Measurements from ENCODE around the gene EDC3. TPM values are rescaled to one million over a fixed set of nuclear protein-coding genes. Genes with fewer than 3 reads are reported as not detected.

Gene EDC3
- polyA plus RNA-seq, 2 of the 4 experiments (the other 2 are of a cell fraction) = 23.2 to 24.1 TPM

- TF ChIP-seq HMGXB4 (CRISPR knock-in tag; IDR thresholded peaks at IDR 0.05; ENCODE audit: borderline replicate concordance) (no peak), E2F6 (IDR thresholded peaks at IDR 0.05; ENCODE audit: borderline replicate concordance, low read depth) (no peak), ZNF302 (CRISPR knock-in tag; IDR thresholded peaks at IDR 0.05) (no peak), PBX3 (IDR thresholded peaks at IDR 0.05) (no peak), BHLHE40 (IDR thresholded peaks at IDR 0.05; ENCODE audit: low read depth, low read length) (no peak), NFE2L2 (conservative IDR thresholded peaks at IDR 0.05; ENCODE audit: low read length) (no peak), FOSL2 (IDR thresholded peaks at IDR 0.05) (no peak), FOSL2 (CRISPR knock-in tag; IDR thresholded peaks at IDR 0.05) (no peak), TP53 (CRISPR knock-in tag; IDR thresholded peaks at IDR 0.05) (no peak), GATA3 (IDR thresholded peaks at IDR 0.05; ENCODE audit: borderline replicate concordance) (no peak), ATOH8 (CRISPR knock-in tag; IDR thresholded peaks at IDR 0.05; ENCODE audit: low read depth) (no peak), NPAS2 (CRISPR knock-in tag; IDR thresholded peaks at IDR 0.05; ENCODE audit: borderline replicate concordance) (no peak), EHF (CRISPR knock-in tag; IDR thresholded peaks at IDR 0.05) (no peak), RAD21 (conservative IDR thresholded peaks at IDR 0.05 in 1 of 2, IDR thresholded peaks at IDR 0.05 in 1 of 2) (no peak), RARB (CRISPR knock-in tag; IDR thresholded peaks at IDR 0.05) (no peak), EP300 (IDR thresholded peaks at IDR 0.05) (no peak), HOXB5 (CRISPR knock-in tag; IDR thresholded peaks at IDR 0.05) (no peak), TFCP2L1 (CRISPR knock-in tag; IDR thresholded peaks at IDR 0.05) (no peak), POLR2AphosphoS2 (conservative IDR thresholded peaks at IDR 0.05; ENCODE audit: low read length) (no peak), KDM5A (IDR thresholded peaks at IDR 0.05) (no peak), FOXS1 (CRISPR knock-in tag; IDR thresholded peaks at IDR 0.05) (no peak)
- Histone ChIP-seq H3K27ac (no peak overlapping the region; a peak in 1 of 6 replicates), H3K4me2 (no peak overlapping the region), H3K4me1 (peaks cover 6% of the 10 kb centered on the region; the same call in 1 of the 3 replicates), H3K4me3 (no peak overlapping the region), H3K9me3 (no peaks in the 10 kb centered on the region)
- ChIA-PET CTCF (interaction anchor here (1.6 to 3.4 kb wide), 2 partner anchors 22 to 113 kb away, joined by 7 to 18 read pairs; no protein-coding TSS in a partner anchor), POLR2A (no interaction called here)
- no peak for FAIRE-seq
- WGBS (ENCODE audit: missing lambda C conversion rate) = 93% methylated on average over 5 of the region's 6 CpGs
- DNase-seq (ENCODE audit: low read depth in 1 of 2, low spot score in 1 of 2) = no peak
- ATAC-seq = no peak
Observed at GRCh38 chr15:74656935-74657535, 38.8 kb downstream of the EDC3 start.

- H3K9me3 ChIP-seq = no peaks in the 10 kb centered on the region
- H3K4me2 ChIP-seq = no peak overlapping the region
- H3K4me1 ChIP-seq = peaks cover 6% of the 10 kb centered on the region; the same call in 1 of the 3 replicates
- FAIRE-seq (no peak), DNase-seq (ENCODE audit: low read depth in 1 of 2, low spot score in 1 of 2) (no peak), ATAC-seq (no peak)
- TF ChIP-seq BCL3 (IDR thresholded peaks at IDR 0.05) = no peak
- POLR2A ChIA-PET = no interaction called here
- H3K4me3 ChIP-seq = no peak overlapping the region
- WGBS (ENCODE audit: missing lambda C conversion rate) = 92% methylated on average over 7 of the region's 7 CpGs
- CTCF ChIA-PET = no interaction called here
- no peak overlapping the region for H3K27ac ChIP-seq
Observed at GRCh38 chr15:74655424-74655823, 40.4 kb downstream of the EDC3 start.

All from A549 (cell line).